Islet of Langerhans (tissue), 1 donor: Measurements from ENCODE around the gene FEZF1.
"Not testable (repeated sequence)": the region's sequence is repeated elsewhere in the genome, so short reads cannot be mapped to it uniquely, and the experiment has no call there.

Experiments used
- FAIRE-seq: peaks from one replicate; lab custom pipeline; 2011; peaks lifted over from hg19 to GRCh38; lab: Jason Lieb, UNC

The FEZF1 gene

DNA sequence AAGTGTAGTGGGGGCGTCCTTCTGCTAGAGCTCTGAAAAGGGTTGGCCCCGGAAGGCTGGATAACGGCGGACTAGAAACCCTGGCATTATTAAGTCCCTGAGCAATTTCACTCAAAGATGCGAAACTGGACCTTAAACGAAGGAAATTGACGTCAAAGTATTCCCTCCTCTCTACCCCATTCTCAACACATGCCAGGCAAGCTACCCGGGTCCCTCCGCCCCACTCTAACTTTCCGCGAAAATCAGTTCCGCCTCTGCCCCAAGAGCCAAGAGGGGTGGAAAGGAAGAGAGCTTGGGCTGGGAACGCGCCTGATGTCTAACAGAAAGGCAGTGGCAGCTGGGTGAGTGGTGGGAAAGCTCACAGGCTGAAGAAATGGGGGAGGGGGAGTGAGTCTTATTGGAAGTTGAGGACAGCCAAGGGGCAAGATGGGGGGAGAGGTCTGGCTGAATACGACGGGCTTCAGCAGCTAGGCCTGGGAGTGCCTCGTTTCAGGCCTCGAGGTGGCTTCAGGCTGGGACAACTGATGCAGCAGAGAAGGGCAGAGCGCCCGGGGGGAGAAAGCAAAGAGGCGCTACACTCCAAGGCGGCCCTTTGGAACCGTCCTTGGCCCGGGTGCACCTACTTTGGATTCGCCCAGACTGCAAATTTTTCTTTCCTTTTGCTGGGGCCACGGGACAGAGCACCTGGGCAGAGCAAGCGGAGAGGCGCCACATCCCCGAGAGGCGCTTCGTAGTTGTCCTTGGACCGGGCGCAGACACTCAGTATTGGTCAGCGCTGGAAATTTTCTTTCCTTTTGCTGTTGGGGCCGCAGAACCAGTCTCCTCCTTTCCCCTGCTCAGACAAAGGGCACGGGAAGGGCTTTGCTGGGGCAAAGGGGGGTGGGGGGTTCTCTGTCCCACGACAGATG, 2.0 kb upstream of the FEZF1 start:
- no peak for FAIRE-seq

DNA sequence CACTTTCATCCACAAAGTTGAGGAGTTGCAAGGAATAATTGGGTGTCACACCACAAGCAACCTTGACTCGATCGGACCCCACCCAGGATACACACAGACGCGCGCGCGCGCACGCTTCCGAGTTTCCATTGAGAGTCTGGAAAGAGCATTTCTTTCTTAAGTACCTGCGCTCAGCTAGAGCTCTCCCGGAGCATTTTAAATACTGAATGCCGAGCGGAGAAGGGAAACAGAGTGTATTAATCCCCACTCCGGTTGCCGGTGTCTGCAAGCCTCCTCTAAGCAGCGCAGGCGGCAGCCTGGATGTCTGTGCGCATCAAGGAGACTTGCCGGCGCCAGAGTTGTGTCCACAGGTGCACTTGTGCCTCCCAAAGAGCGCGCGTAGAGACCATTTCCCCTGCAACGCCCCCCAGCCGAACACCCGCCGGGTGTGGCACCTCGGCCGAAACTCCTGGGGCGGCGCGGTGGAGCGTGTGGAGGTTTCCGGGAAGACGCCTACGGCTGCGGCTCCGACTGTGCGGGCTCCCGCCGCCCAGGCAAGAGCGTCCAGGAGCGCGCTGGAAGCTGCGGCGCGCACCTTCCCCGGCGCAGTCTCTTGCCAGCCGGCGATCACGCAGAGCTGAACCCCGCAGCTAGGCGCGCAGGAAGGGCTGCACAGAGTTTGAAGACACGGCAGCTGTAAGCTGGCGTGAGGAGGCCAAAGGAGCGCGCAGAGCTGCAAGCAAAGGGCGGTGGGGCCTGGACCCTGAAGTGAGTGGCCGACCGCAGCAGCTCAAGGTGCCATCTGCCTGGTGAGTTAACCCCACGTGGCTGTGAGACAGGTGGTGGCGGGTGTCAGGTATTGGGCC, 1.1 kb upstream of the FEZF1 start:
- FAIRE-seq, result no peak

- FAIRE-seq, result no peak
These were observed 459 bp upstream of the FEZF1 start for GRCh38 chr7:122304996-122305421.

DNA sequence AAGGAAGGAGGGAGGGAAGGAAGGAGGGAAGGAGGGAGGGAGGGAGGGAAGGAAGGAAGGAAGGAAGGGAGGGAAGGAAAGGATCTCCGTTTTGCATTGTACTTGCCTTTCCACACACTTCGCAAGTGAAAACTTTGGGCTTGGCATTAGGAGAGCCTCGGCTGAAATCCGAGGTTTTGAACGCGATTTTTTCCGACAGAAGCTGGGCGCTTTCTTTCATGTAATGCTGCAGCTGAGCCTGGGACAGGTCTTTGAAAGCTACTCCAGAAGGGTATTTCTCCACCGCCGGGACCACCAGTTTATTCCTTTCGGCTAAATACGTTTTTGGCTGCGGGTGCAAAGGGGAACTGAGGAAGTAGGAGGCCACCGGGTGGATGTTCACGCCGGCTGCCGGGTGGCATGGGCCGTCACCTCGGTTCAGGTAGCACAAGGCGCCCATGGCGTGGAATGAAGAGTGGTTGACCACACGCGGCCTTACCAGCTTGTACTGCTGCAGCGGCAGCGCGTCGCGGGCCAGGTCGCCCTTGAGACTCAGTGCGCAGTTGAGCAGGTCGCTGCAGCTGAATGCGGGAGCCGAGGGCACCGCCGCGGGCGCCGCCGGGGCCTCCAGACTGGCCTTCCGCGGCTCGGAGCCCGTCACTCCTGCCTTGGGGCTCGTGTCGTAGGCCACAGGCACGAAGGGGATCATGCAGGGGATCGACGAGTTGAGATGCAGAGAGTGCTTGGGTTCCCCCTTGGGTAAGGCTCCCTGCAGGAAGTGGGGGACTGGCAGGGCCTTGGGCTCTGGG, 825 bp downstream of the FEZF1 start:
- FAIRE-seq, result no peak

DNA sequence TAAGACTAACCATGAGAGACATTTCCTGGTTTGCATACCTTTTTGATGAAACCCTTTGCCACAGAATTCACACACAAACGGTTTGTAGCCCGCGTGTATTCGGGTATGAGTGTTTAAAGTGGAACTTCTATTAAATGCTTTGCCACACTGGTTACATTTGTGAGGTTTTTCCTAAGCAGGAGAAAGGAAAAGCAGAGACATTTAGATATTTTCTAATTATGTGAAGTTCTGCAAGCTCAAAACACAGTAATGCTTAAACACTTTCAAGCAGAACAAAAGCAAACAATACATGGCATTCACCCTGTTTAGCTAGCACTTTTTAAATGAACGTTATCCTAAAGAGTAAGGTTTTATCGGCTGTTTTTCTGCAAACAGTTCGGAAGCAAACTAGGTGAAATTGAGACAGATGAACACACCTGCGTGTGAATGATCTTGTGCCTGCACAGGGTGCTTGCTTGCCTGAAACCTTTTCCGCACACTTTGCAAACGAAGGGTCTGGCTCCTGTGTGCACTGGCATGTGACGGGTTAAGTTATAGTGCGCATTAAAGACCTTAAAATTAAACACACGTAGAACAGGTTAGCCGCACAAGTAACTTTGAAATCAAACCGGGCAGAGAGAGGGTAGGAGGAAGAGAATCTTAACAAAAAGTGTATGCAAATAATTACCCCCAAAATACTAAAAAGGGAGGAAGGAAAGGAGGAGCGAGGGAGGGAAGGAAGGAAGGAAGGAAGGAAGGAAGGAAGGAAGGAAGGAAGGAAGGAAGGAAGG, 1.6 kb downstream of the FEZF1 start:
- FAIRE-seq, result no peak

- FAIRE-seq, result no peak
These were observed 2.4 kb downstream of the FEZF1 start for GRCh38 chr7:122301858-122302760.

DNA sequence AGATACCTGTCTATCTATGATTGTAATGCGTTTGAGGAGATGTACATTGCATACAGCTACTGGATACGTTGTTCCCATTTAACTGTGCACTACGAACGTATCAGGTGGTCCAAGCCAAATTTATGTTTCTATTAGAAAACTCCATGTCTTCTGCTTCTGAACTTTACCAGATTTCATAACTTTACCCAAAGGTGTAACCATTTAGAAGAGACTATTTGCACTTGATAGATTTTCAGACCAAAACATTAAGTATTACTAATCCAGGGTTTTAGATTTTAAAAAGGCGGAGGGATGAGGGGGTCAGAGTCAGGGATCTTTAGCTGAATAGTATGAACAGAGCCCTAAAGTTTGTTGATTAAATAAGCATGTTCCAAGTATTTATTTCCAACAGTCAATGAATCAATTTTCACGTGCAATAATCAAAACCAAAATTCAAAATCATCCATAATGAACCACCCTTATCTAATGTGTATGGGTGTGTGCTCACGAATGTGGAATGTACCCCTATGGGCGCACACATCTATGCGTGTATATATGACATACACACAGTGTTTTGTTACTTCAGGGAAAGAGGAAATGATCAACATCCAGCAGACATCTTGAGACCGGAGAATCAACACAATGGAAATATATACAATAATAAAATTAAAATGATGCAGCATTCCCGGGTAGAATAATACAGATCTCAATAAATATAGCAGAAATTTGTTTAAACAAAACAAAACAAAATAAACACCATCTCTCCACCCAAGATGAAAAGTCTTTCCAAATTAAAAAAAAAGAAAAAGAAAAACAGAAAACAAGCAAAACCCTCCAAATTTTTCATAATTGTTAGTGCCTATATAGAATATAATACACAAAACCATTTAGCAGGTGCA, 3.4 kb downstream of the FEZF1 start:
- FAIRE-seq, result no peak

DNA sequence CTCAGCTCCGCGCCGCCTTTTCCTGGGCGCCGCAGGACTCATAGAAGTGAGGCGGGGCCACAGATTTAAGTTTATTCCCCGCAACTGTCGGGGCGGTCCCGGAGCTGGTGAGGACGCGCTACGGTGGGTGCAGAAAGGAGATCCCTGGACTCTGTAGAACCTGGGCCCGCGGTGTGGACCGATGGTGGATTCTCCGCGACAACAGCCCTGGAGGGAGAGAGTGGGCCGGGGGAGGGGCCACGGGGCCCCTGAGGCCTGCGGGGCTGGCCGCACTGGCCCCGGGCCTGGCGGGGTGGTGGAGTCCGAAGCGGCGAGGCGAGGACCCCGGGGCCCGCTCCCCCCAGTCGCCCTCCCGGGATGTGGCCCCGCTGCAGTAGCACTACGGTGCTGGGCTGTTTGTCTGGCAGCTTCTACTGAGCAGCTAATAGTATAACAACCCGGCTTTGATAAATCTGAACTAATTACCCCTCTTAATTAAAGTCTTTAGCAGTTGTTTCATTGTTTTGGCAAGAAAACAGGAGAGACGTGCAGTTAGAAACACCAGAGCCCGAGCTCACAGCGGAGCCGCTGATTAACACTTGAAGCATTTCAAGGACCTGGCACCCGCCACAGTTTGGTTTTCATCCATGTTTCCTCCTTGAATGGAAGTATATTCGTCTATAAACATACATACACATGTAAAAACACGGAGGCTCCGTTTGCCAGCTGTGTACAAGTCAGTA, 4.2 kb downstream of the FEZF1 start:
- no peak for FAIRE-seq

DNA sequence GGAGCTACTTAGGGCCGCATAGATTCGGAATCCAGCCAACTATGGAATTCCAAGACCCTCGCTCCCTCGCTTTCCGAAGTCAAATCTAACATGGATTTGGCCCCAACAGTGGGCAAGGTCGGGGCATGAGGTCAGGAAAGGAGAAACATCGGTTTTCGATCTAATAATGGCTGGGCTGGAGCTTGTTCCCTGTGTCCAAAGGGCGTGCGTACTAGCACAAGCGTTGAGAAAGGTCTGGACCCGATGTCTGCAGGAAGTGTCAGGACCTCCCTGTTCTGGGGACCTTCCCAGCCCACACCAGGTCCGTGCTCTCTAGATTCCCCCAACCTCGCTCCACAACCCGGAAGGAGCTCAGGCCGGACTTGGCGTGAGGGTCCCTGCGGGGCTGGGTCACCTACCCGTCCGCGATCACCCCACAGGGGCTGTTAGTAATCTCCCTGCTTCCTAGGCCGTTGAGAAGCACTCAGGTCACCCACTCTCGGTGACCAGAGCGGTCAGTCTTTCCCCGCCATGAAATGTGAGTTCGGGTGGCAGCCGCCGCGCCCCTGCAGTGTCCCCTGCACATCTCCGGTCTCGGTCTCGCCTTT, 4.8 kb downstream of the FEZF1 start:
- FAIRE-seq, result no peak

- no peak for FAIRE-seq
These were observed 5.9 kb downstream of the FEZF1 start for GRCh38 chr7:122298618-122299017.

GRCh38 chr7:122298131-122298530, 6.4 kb downstream of the FEZF1 start:
- FAIRE-seq, result no peak

DNA sequence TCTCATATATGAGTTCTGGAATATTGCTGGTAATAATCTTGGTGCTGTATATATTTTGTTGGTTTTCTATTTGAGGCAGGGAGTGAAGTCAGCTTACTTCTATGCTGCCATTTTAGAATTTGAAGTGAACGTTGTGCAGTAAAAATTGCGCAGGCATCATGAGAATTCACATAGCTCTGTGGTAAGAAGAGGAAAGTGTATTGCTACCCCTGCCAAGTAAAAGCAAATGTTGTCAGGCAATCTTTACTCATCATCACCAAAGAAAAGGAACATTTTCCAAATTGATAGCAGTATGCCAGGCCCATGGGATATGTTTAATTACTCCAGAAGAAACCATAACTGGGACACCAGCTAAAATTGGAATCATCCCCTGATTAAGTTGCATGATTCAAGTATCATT, 13.4 kb downstream of the FEZF1 start:
- no peak for FAIRE-seq

- no peak for FAIRE-seq
These were observed 14.1 kb downstream of the FEZF1 start for GRCh38 chr7:122290476-122290875.

- no peak for FAIRE-seq
These were observed 15.1 kb downstream of the FEZF1 start for GRCh38 chr7:122289426-122289825.

DNA sequence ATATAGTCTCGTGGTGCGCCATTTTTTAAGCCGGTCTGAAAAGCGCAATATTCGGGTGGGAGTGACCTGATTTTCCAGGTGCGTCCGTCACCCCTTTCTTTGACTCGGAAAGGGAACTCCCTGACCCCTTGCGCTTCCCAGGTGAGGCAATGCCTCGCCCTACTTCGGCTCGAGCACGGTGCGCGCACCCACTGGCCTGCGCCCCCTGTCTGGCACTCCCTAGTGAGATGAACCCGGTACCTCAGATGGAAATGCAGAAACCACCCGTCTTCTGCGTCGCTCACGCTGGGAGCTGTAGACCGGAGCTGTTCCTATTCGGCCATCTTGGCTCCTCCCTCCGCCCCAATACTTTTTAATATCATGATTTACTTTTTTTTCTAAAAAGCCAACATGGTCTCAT, 19.9 kb downstream of the FEZF1 start:
- not testable (repeated sequence) for FAIRE-seq

DNA sequence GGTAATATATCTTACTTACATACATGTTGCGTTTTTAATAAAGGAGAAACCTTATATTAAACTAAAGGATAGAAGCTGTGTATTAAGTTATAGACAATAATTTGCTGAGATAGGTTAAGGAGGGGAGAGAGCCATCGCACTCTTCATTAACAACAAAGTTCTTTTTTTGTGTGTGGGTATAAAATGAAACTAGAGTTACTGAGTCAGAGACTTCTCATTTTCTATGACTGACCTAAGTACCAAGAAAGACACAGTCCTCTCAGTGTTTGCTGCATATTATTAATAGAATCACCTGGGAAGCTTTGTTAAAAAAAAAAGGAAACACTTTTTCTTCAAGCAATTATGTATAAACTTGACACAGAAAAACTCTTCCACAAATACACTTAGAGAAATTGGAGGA, 31.4 kb downstream of the FEZF1 start:
- no peak for FAIRE-seq

DNA sequence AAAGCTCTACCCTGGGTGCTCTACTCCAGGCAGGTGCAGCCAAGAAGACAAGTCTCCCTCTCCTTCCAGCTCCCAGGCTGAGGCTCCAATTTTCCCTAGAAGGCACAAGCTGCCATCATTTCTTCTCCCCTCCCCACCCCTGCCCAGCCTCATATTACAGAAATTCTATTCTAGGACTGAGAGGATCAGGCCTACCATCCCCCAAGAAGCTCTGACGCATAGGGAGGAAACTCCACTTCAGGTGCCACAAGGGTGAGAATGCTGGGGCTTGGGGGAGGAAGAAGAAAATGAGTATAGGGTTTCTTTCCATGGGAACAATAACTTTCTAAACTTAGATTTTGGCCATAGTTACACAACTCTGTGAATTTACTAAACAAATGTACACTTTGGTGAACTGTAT, 35.3 kb downstream of the FEZF1 start:
- FAIRE-seq, result no peak

DNA sequence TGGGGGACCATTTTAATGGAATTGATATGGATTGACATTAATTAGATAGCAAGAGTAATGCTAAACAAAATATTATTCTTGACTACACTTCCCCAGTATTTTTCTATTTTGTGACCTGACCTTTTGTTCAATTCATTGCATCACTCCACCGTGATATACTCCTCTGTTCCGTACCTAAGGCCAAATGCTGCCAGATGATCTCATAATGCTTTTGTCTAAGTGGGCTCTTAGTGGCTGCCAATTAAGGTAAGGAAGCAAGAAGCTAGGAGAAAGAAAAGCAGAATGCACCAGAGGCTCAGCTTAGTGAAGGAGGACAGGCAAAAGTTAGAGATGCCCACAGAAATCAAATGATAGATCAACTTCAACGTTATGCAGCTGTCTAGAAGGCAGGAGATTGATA, 36.4 kb downstream of the FEZF1 start:
- FAIRE-seq, result no peak

- FAIRE-seq, result no peak
These were observed 42.3 kb downstream of the FEZF1 start for GRCh38 chr7:122262246-122262645.
